OCI-LY1 (cell line): ENCODE data around the gene TTC27.

ENCODE experiments used
- H2AFZ ChIP-seq: fragments of 200-600 bp; sonication (generic), shearing (Covaris generic); 2 replicates; pipeline ENCODE4 v1.6.0; 2014; ENCODE audit warnings: antibody characterized with exemption, mild to moderate bottlenecking, low read length
- H3F3A ChIP-seq: fragments of 200-600 bp; sonication (generic), shearing (Covaris generic); 2 replicates; pipeline ENCODE4 v1.6.0; 2014; ENCODE audit warnings: mild to moderate bottlenecking, antibody characterized with exemption, low read length, moderate library complexity; ENCODE audit not compliant: insufficient read depth
- H3K27ac ChIP-seq: fragments of 200-600 bp; sonication (generic); 2 replicates; pipeline ENCODE4 v1.5.1; 2014; ENCODE audit warnings: low read length, mixed run types, mild to moderate bottlenecking, low read depth; ENCODE audit not compliant: poor library complexity, severe bottlenecking
- H3K27me3 ChIP-seq: fragments of 200-600 bp; sonication (generic); 2 replicates; pipeline ENCODE4 v1.6.0; 2014; ENCODE audit warnings: antibody characterized with exemption, mild to moderate bottlenecking, low read length, moderate library complexity; ENCODE audit not compliant: insufficient read depth
- H3K36me3 ChIP-seq: fragments of 200-600 bp; sonication (generic); 2 replicates; pipeline ENCODE4 v1.6.1; 2014; ENCODE audit warnings: mild to moderate bottlenecking, antibody characterized with exemption, low read length, moderate library complexity, mixed read lengths; ENCODE audit not compliant: insufficient read depth
- H3K4me1 ChIP-seq: fragments of 200-600 bp; sonication (generic); 2 replicates; pipeline ENCODE4 v1.5.1; 2014; ENCODE audit warnings: mild to moderate bottlenecking, low read length, moderate library complexity; ENCODE audit not compliant: insufficient read depth, severe bottlenecking
- H3K4me2 ChIP-seq: fragments of 200-600 bp; sonication (generic), shearing (Covaris generic); 2 replicates; pipeline ENCODE4 v1.6.1; 2014; ENCODE audit warnings: low read length
- H3K4me3 ChIP-seq: fragments of 200-600 bp; sonication (generic); 2 replicates; pipeline ENCODE4 v1.5.1; 2014; ENCODE audit warnings: low read length, low read depth, mild to moderate bottlenecking, mixed read lengths; ENCODE audit not compliant: poor library complexity, severe bottlenecking
- H3K79me2 ChIP-seq: fragments of 200-600 bp; shearing (Covaris generic); 2 replicates; pipeline ENCODE4 v1.6.1; 2016; ENCODE audit warnings: mixed run types, low read length, mixed read lengths; ENCODE audit not compliant: insufficient read depth
- H3K9ac ChIP-seq: fragments of 200-600 bp; sonication (generic), shearing (Covaris generic); 2 replicates; pipeline ENCODE4 v1.6.1; 2014; ENCODE audit warnings: mild to moderate bottlenecking, low read length, mixed read lengths
- H3K9me2 ChIP-seq: fragments of 200-600 bp; sonication (generic), shearing (Covaris generic); 2 replicates; pipeline ENCODE4 v1.6.1; 2014; ENCODE audit warnings: low read depth, mild to moderate bottlenecking, low read length, mixed read lengths
- H3K9me3 ChIP-seq: fragments of 200-600 bp; shearing (Covaris generic); 2 replicates; pipeline ENCODE4 v1.6.1; 2014; ENCODE audit warnings: low read length, mixed read lengths
- H4K20me1 ChIP-seq: fragments of 200-600 bp; sonication (generic), shearing (Covaris generic); 2 replicates; pipeline ENCODE4 v1.6.0; 2016; ENCODE audit warnings: mild to moderate bottlenecking, low read length; ENCODE audit not compliant: insufficient read depth
- CTCF ChIP-seq: fragments of 200-600 bp; sonication (generic), shearing (Covaris generic); IDR thresholded peaks from 2 replicates; pipeline ENCODE4 v1.5.1; 2017; ENCODE audit warnings: mild to moderate bottlenecking, antibody characterized with exemption, low read length, moderate library complexity, mixed read lengths
- EZH2 ChIP-seq: fragments of 200-600 bp; sonication (generic), shearing (Covaris generic); IDR thresholded peaks from 2 replicates; pipeline ENCODE4 v1.8.0; 2017; ENCODE audit warnings: borderline replicate concordance, mixed run types, mild to moderate bottlenecking, antibody characterized with exemption, low read length, moderate library complexity, mixed read lengths

TTC27 gene

GRCh38 chr2:32858713-32859112, 230.9 kb downstream of the TTC27 start:
- H4K20me1 ChIP-seq = no peaks in the 10 kb centered on the region
- no peak for TF ChIP-seq EZH2
- TF ChIP-seq CTCF = no peak
- H3K27me3 ChIP-seq = no peaks in the 10 kb centered on the region

GRCh38 chr2:32860385-32860784, 232.5 kb downstream of the TTC27 start:
- no peaks in the 10 kb centered on the region for H3K4me1 ChIP-seq
- no peak overlapping the region for H3K27ac ChIP-seq
- no peaks in the 10 kb centered on the region for H3F3A ChIP-seq
- no peaks in the 10 kb centered on the region for H3K79me2 ChIP-seq
- no peak overlapping the region for H3K4me2 ChIP-seq
- no peak overlapping the region for H2AFZ ChIP-seq
- H3K27me3 ChIP-seq = no peaks in the 10 kb centered on the region
- no peaks in the 10 kb centered on the region for H3K9me3 ChIP-seq
- H3K4me3 ChIP-seq = no peak overlapping the region
- no peaks in the 10 kb centered on the region for H4K20me1 ChIP-seq
- H3K36me3 ChIP-seq = no peaks in the 10 kb centered on the region
- TF ChIP-seq CTCF (no peak), EZH2 (no peak)
- no peak overlapping the region for H3K9ac ChIP-seq
- no peaks in the 10 kb centered on the region for H3K9me2 ChIP-seq

More at GRCh38 chr2:32858713-32859112, 230.9 kb downstream of the TTC27 start:
- H3K4me3 ChIP-seq = no peak overlapping the region
- no peak overlapping the region for H2AFZ ChIP-seq
- H3K79me2 ChIP-seq = no peaks in the 10 kb centered on the region
- H3K9ac ChIP-seq = no peak overlapping the region
- no peaks in the 10 kb centered on the region for H3K9me3 ChIP-seq
- no peaks in the 10 kb centered on the region for H3F3A ChIP-seq
- H3K4me2 ChIP-seq = no peak overlapping the region
- no peaks in the 10 kb centered on the region for H3K4me1 ChIP-seq
- H3K27ac ChIP-seq = no peak overlapping the region
- no peaks in the 10 kb centered on the region for H3K9me2 ChIP-seq
- no peaks in the 10 kb centered on the region for H3K36me3 ChIP-seq

- Histone ChIP-seq H3K4me3 (no peak overlapping the region), H3K4me1 (no peaks in the 10 kb centered on the region), H3K9me2 (no peaks in the 10 kb centered on the region), H2AFZ (no peak overlapping the region), H3K9me3 (no peaks in the 10 kb centered on the region), H4K20me1 (no peaks in the 10 kb centered on the region), H3K79me2 (no peaks in the 10 kb centered on the region), H3K4me2 (no peak overlapping the region), H3K36me3 (no peaks in the 10 kb centered on the region), H3K27me3 (no peaks in the 10 kb centered on the region), H3K9ac (no peak overlapping the region), H3F3A (no peaks in the 10 kb centered on the region), H3K27ac (no peak overlapping the region)
- TF ChIP-seq EZH2 = no peak
- no peak for TF ChIP-seq CTCF
Observed at GRCh38 chr2:32862269-32863055, 234.6 kb downstream of the TTC27 start.
